Karpas-422 (cell line): ENCODE measurements around the gene PNCK. TPM values are rescaled to one million over a fixed set of nuclear protein-coding genes. Genes with fewer than 3 reads are reported as not detected.

Experiments used
- DNase-seq: peaks from one replicate; pipeline ENCODE4 v3.0.0-alpha.2; 2015
- H2AFZ ChIP-seq: fragments of 200-600 bp; sonication (generic); 2 replicates; pipeline ENCODE4 v1.6.1; 2014; ENCODE audit warnings: antibody characterized with exemption, low read length, mixed read lengths
- H3K27ac ChIP-seq: fragments of 200-600 bp; sonication (generic); 2 replicates; pipeline ENCODE4 v1.5.1; 2014; ENCODE audit warnings: mild to moderate bottlenecking, low read length, moderate library complexity
- H3K27me3 ChIP-seq: fragments of 200-600 bp; sonication (generic); 2 replicates; pipeline ENCODE4 v1.6.1; 2014; ENCODE audit warnings: low read length, mixed read lengths
- H3K36me3 ChIP-seq: fragments of 200-600 bp; sonication (generic); 2 replicates; pipeline ENCODE4 v1.6.1; 2014; ENCODE audit warnings: low read length, mixed read lengths; ENCODE audit not compliant: insufficient read depth
- H3K4me1 ChIP-seq: fragments of 200-600 bp; sonication (generic); 2 replicates; pipeline ENCODE4 v1.6.1; 2014; ENCODE audit warnings: mild to moderate bottlenecking, low read length, mixed read lengths
- H3K4me2 ChIP-seq: fragments of 200-600 bp; sonication (generic); 2 replicates; pipeline ENCODE4 v1.6.1; 2014; ENCODE audit warnings: low read length, low read depth, mild to moderate bottlenecking; ENCODE audit not compliant: poor library complexity, severe bottlenecking
- H3K4me3 ChIP-seq: fragments of 200-600 bp; sonication (generic); 2 replicates; pipeline ENCODE4 v1.5.1; 2014; ENCODE audit warnings: mild to moderate bottlenecking, antibody characterized with exemption, low read length, mixed read lengths
- H3K79me2 ChIP-seq: fragments of 200-600 bp; sonication (generic); 2 replicates; pipeline ENCODE4 v1.6.1; 2014; ENCODE audit warnings: mild to moderate bottlenecking, low read length, mixed read lengths
- H3K9ac ChIP-seq: fragments of 200-600 bp; sonication (generic); 2 replicates; pipeline ENCODE4 v1.6.0; 2014; ENCODE audit warnings: low read length
- H3K9me2 ChIP-seq: fragments of 200-600 bp; sonication (generic), shearing (Covaris generic); replicated peaks from 2 replicates; pipeline ENCODE4 v1.6.0; 2014; ENCODE audit warnings: mild to moderate bottlenecking, low read length, moderate library complexity; ENCODE audit not compliant: insufficient read depth
- H3K9me3 ChIP-seq: fragments of 300-700, 200-600 bp; sonication (generic); 2 replicates; pipeline ENCODE4 v1.6.1; 2014; ENCODE audit warnings: low read length, mixed read lengths
- H4K20me1 ChIP-seq: fragments of 200-600 bp; sonication (generic); 2 replicates; pipeline ENCODE4 v1.6.1; 2014; ENCODE audit warnings: mild to moderate bottlenecking, antibody characterized with exemption, low read length, low read depth; ENCODE audit not compliant: insufficient read depth
- total RNA-seq: library from RNA; depleted of rRNA; stranded (reverse); fragments of >200 nt; shearing (Covaris generic); gene quantifications from 2 replicates; pipeline ENCODE4 v1.2.3, GENCODE V29; 2014; ENCODE audit warnings: low replicate concordance

PNCK gene
- total RNA-seq, 1 experiment from 2014 or later: not detected

DNA sequence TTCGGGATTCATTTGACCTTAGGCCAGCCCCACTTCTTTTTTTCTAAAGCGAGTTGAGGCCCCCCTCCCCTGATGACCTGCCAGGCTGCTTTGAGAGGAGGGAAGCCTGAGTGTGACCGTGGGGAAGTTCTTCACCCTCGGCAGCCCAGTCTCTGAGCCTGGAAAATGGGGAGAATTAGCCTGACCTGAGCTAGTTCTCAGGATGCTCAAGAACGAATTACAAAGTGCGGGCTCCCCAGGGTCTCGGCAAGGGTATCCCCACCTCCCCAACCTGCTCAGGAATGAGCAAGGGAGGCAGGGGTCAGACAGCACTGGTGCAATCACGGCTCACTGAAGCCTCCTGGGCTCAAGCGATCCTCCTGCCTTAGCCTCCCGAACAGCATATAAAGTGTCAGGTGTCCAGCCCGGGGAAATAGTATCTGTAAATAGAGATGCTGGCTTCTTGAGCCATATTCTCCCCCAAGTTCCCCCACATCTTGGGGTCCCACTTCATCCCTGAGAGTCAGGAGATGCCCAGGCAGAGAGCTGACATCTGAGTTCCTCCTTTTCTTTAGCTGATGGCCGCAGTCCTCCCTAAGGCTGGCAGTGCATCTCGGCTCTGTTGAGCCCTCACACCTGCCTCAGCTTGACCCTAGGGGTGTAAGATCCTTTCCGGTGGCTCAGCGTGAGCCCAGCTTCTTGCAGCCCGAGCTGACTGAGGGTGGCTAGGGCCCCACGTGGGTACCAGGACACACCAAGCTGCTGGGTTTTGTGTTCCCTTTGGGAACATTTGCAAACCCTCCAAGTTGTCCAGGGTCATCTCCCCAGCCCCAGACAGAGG is 25.0 kb downstream of the PNCK start:
- DNase-seq: no peak
- H3K4me2 ChIP-seq: no peak overlapping the region

GRCh38 chrX:153647461-153648357 is 25.9 kb downstream of the PNCK start:
- H3K36me3 ChIP-seq: no peaks in the 10 kb centered on the region
- no peak overlapping the region for H3K4me3 ChIP-seq
- H2AFZ ChIP-seq: no peak overlapping the region
- H3K79me2 ChIP-seq: no peaks in the 10 kb centered on the region
- no peaks in the 10 kb centered on the region for H3K9me3 ChIP-seq
- no peaks in the 10 kb centered on the region for H3K9me2 ChIP-seq
- no peak overlapping the region for H3K27ac ChIP-seq
- DNase-seq: no peak
- H3K4me1 ChIP-seq: no peaks in the 10 kb centered on the region
- no peaks in the 10 kb centered on the region for H4K20me1 ChIP-seq
- no peak overlapping the region for H3K4me2 ChIP-seq
- H3K9ac ChIP-seq: no peak overlapping the region
- no peaks in the 10 kb centered on the region for H3K27me3 ChIP-seq

More for the DNA sequence above, 25.0 kb downstream of the PNCK start:
- no peak overlapping the region for H3K27ac ChIP-seq
- H3K79me2 ChIP-seq: no peaks in the 10 kb centered on the region
- H4K20me1 ChIP-seq: no peaks in the 10 kb centered on the region
- H3K9me3 ChIP-seq: no peaks in the 10 kb centered on the region
- no peak overlapping the region for H2AFZ ChIP-seq
- H3K36me3 ChIP-seq: no peaks in the 10 kb centered on the region
- no peak overlapping the region for H3K9ac ChIP-seq
- no peaks in the 10 kb centered on the region for H3K4me1 ChIP-seq
- H3K9me2 ChIP-seq: no peaks in the 10 kb centered on the region
- H3K27me3 ChIP-seq: no peaks in the 10 kb centered on the region
- H3K4me3 ChIP-seq: no peak overlapping the region

- no peaks in the 10 kb centered on the region for H4K20me1 ChIP-seq
- no peaks in the 10 kb centered on the region for H3K9me3 ChIP-seq
- no peak within 1 kb of the TSS for H2AFZ ChIP-seq
- no peak within 1 kb of the TSS for H3K27ac ChIP-seq
- no peaks in the 10 kb centered on the region for H3K4me1 ChIP-seq
- DNase-seq: no peak
- H3K9ac ChIP-seq: no peak within 1 kb of the TSS
- H3K4me2 ChIP-seq: no peak within 1 kb of the TSS
- H3K4me3 ChIP-seq: no peak within 1 kb of the TSS
- H3K79me2 ChIP-seq: no peaks in the 10 kb centered on the region
- no peaks in the 10 kb centered on the region for H3K36me3 ChIP-seq
- no peaks in the 10 kb centered on the region for H3K27me3 ChIP-seq
- H3K9me2 ChIP-seq: no peaks in the 10 kb centered on the region
Measured at GRCh38 chrX:153646620-153647373, 26.8 kb downstream of the PNCK start, which contains the start of gene DUSP9. Gene DUSP9, plus strand, starts transcription at chrX:153647203. Its CDS starts 751 bp downstream, at chrX:153647954.

DNA sequence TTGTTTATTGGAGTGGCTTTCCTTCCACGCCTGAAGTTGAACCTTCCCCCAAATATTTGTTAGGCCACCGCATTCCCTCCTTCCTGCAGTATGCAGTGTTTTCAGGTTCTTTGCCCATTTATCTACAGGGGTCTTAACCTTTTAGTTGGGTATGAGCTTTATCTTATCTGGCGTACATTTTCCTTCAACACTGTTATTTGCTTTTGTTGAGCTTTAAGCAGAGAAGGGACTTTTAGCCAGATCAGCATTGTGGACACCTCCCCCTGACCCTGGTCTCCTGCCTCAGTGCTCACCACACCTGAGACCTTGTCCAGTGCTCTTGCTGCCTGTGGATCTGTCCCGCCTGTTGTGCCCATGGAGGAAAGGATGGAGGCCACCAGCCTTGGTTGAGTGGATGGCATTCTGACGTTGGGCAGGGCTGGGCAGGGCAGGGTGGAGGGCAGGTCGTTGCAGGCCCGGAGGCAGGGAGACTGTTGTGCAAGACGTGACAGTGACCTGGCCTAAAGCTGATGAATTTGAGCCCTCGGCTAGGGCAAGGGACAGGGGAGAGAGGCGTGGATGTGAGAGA is 27.6 kb downstream of the PNCK start:
- Histone ChIP-seq H3K36me3 (no peaks in the 10 kb centered on the region), H3K9ac (no peak overlapping the region)
- DNase-seq: no peak

GRCh38 chrX:153645151-153645550 is 28.5 kb downstream of the PNCK start:
- DNase-seq: no peak
- no peaks in the 10 kb centered on the region for H3K27me3 ChIP-seq
- no peak overlapping the region for H3K4me3 ChIP-seq
- no peaks in the 10 kb centered on the region for H3K36me3 ChIP-seq
- H3K9me3 ChIP-seq: no peaks in the 10 kb centered on the region
- H3K9me2 ChIP-seq: no peaks in the 10 kb centered on the region
- no peaks in the 10 kb centered on the region for H4K20me1 ChIP-seq
- no peaks in the 10 kb centered on the region for H3K79me2 ChIP-seq
- H3K4me2 ChIP-seq: no peak overlapping the region
- no peak overlapping the region for H2AFZ ChIP-seq
- no peak overlapping the region for H3K9ac ChIP-seq
- no peak overlapping the region for H3K27ac ChIP-seq
- no peaks in the 10 kb centered on the region for H3K4me1 ChIP-seq

More for the DNA sequence above, 27.6 kb downstream of the PNCK start:
- H3K27me3 ChIP-seq: no peaks in the 10 kb centered on the region
- no peak overlapping the region for H3K4me2 ChIP-seq
- no peak overlapping the region for H3K27ac ChIP-seq
- H3K9me3 ChIP-seq: no peaks in the 10 kb centered on the region
- no peak overlapping the region for H3K4me3 ChIP-seq
- no peaks in the 10 kb centered on the region for H3K4me1 ChIP-seq
- no peaks in the 10 kb centered on the region for H3K79me2 ChIP-seq
- H4K20me1 ChIP-seq: no peaks in the 10 kb centered on the region
- no peaks in the 10 kb centered on the region for H3K9me2 ChIP-seq
- H2AFZ ChIP-seq: no peak overlapping the region

- Histone ChIP-seq H3K9me2 (no peaks in the 10 kb centered on the region), H3K4me2 (no peak overlapping the region), H3K27me3 (no peaks in the 10 kb centered on the region), H2AFZ (no peak overlapping the region), H3K9me3 (no peaks in the 10 kb centered on the region), H3K4me1 (no peaks in the 10 kb centered on the region), H3K9ac (no peak overlapping the region), H3K79me2 (no peaks in the 10 kb centered on the region), H4K20me1 (no peaks in the 10 kb centered on the region), H3K27ac (no peak overlapping the region), H3K36me3 (no peaks in the 10 kb centered on the region), H3K4me3 (no peak overlapping the region)
- DNase-seq: no peak
Measured at GRCh38 chrX:153644356-153645125, 29.1 kb downstream of the PNCK start.

- Histone ChIP-seq H3K9me2 (no peaks in the 10 kb centered on the region), H3K4me2 (no peak overlapping the region)
Measured at GRCh38 chrX:153643431-153644351, 29.9 kb downstream of the PNCK start.

More at GRCh38 chrX:153643431-153644351, 29.9 kb downstream of the PNCK start:
- Histone ChIP-seq H3K4me3 (no peak overlapping the region), H2AFZ (no peak overlapping the region), H3K79me2 (no peaks in the 10 kb centered on the region), H3K9me3 (no peaks in the 10 kb centered on the region), H3K4me1 (no peaks in the 10 kb centered on the region), H4K20me1 (no peaks in the 10 kb centered on the region), H3K27ac (no peak overlapping the region), H3K9ac (no peak overlapping the region), H3K27me3 (no peaks in the 10 kb centered on the region), H3K36me3 (no peaks in the 10 kb centered on the region)
- no peak for DNase-seq
